Measurements from ENCODE around the gene JARID2.

The JARID2 gene

GRCh38 chr6:15440040-15440439 is 194.2 kb downstream of the JARID2 start:
- no peak for DNase-seq (ENCODE audit: low spot score)

GRCh38 chr6:15441215-15441868 is 195.5 kb downstream of the JARID2 start:
- peak; percentile 57 for DNase-seq (ENCODE audit: low spot score)

GRCh38 chr6:15441981-15442380 is 196.1 kb downstream of the JARID2 start:
- DNase-seq (ENCODE audit: low spot score): no peak

GRCh38 chr6:15442467-15442866 is 196.6 kb downstream of the JARID2 start:
- no peak for DNase-seq (ENCODE audit: low spot score)

GRCh38 chr6:15443119-15443830 is 197.4 kb downstream of the JARID2 start:
- no peak for DNase-seq (ENCODE audit: low spot score)

GRCh38 chr6:15444081-15444731 is 198.3 kb downstream of the JARID2 start:
- peak; percentile 63 for DNase-seq (ENCODE audit: low spot score)

- peak; percentile 51 for DNase-seq (ENCODE audit: low spot score)
These were observed 199.0 kb downstream of the JARID2 start for GRCh38 chr6:15444881-15445280.

- DNase-seq (ENCODE audit: low spot score): no peak
These were observed 201.8 kb downstream of the JARID2 start for GRCh38 chr6:15447546-15448267.

- DNase-seq (ENCODE audit: low spot score): no peak
These were observed 203.1 kb downstream of the JARID2 start for GRCh38 chr6:15449011-15449410.

GRCh38 chr6:15451738-15452137 is 205.9 kb downstream of the JARID2 start:
- DNase-seq (ENCODE audit: low spot score): no peak

- DNase-seq (ENCODE audit: low spot score): no peak
These were observed 206.5 kb downstream of the JARID2 start for GRCh38 chr6:15452182-15452941.

- no peak for DNase-seq (ENCODE audit: low spot score)
These were observed 207.3 kb downstream of the JARID2 start for GRCh38 chr6:15453186-15453585.

- no peak for DNase-seq (ENCODE audit: low spot score)
These were observed 207.8 kb downstream of the JARID2 start for GRCh38 chr6:15453622-15454021.

- no peak for DNase-seq (ENCODE audit: low spot score)
These were observed 210.6 kb downstream of the JARID2 start for GRCh38 chr6:15456422-15456821.

GRCh38 chr6:15457121-15457650 is 211.3 kb downstream of the JARID2 start:
- DNase-seq (ENCODE audit: low spot score): no peak

GRCh38 chr6:15458021-15458459 is 212.2 kb downstream of the JARID2 start:
- no peak for DNase-seq (ENCODE audit: low spot score)

GRCh38 chr6:15460110-15460727 is 214.3 kb downstream of the JARID2 start:
- DNase-seq (ENCODE audit: low spot score): no peak

GRCh38 chr6:15461127-15461944 is 215.5 kb downstream of the JARID2 start:
- DNase-seq (ENCODE audit: low spot score): no peak

- DNase-seq (ENCODE audit: low spot score): no peak
These were observed 216.4 kb downstream of the JARID2 start for GRCh38 chr6:15462256-15462655.
